Measurements from ENCODE around the gene RPS6KA1.

DNA sequence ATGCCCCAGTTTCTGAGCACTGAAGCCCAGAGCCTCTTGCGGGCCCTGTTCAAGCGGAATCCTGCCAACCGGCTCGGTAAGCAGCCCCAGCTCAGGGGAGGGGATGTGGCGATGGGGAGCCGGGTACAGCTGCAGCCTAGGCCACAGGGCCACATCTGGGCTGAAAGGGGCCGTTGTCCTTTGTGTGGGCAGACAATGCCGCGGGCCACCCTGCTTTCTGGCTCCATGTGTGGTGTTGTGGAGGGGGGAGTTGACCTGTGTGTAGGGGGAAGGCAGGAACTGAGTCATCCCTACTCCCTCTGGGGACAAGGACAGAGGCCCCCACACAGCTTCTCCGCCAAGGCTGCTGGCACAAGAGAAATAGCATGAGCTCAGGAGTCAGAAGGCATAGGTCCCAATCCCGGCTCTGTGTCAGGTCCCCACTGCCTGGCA lies 26.0 kb downstream of the RPS6KA1 start:
- TF ChIP-seq, protein P1, sequence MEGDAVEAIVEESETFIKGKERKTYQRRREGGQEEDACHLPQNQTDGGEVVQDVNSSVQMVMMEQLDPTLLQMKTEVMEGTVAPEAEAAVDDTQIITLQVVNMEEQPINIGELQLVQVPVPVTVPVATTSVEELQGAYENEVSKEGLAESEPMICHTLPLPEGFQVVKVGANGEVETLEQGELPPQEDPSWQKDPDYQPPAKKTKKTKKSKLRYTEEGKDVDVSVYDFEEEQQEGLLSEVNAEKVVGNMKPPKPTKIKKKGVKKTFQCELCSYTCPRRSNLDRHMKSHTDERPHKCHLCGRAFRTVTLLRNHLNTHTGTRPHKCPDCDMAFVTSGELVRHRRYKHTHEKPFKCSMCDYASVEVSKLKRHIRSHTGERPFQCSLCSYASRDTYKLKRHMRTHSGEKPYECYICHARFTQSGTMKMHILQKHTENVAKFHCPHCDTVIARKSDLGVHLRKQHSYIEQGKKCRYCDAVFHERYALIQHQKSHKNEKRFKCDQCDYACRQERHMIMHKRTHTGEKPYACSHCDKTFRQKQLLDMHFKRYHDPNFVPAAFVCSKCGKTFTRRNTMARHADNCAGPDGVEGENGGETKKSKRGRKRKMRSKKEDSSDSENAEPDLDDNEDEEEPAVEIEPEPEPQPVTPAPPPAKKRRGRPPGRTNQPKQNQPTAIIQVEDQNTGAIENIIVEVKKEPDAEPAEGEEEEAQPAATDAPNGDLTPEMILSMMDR (IDR thresholded peaks at IDR 0.05): no peak
- TF ChIP-seq POLR2A (IDR thresholded peaks at IDR 0.05): no peak

Data from right lobe of liver (tissue), 4 donors.